Measurements from ENCODE around the gene OSBP2.

The OSBP2 gene

GRCh38 chr22:30856741-30857502, 162.2 kb downstream of the OSBP2 start:
- DNase-seq, result no peak

- DNase-seq, result no peak
These were observed 163.1 kb downstream of the OSBP2 start for GRCh38 chr22:30857791-30858190.

GRCh38 chr22:30858976-30859713, 164.5 kb downstream of the OSBP2 start:
- no peak for DNase-seq

- DNase-seq, result no peak
These were observed 165.0 kb downstream of the OSBP2 start for GRCh38 chr22:30859714-30860095.

- no peak for DNase-seq
These were observed 165.8 kb downstream of the OSBP2 start for GRCh38 chr22:30860176-30861105.

- no peak for DNase-seq
These were observed 166.5 kb downstream of the OSBP2 start for GRCh38 chr22:30861131-30861530.

GRCh38 chr22:30861688-30862552, 167.2 kb downstream of the OSBP2 start:
- DNase-seq, result no peak

GRCh38 chr22:30863081-30863833, 168.6 kb downstream of the OSBP2 start:
- no peak for DNase-seq

GRCh38 chr22:30864441-30865420, 170.1 kb downstream of the OSBP2 start:
- DNase-seq, result no peak

GRCh38 chr22:30865656-30866055, 171.0 kb downstream of the OSBP2 start:
- DNase-seq, result no peak

- no peak for DNase-seq
These were observed 171.5 kb downstream of the OSBP2 start for GRCh38 chr22:30866216-30866615.

GRCh38 chr22:30866811-30867271, 172.2 kb downstream of the OSBP2 start:
- DNase-seq, result no peak

- no peak for DNase-seq
These were observed 173.3 kb downstream of the OSBP2 start for GRCh38 chr22:30867746-30868662.

- DNase-seq, result no peak
These were observed 174.2 kb downstream of the OSBP2 start for GRCh38 chr22:30868663-30869385.

GRCh38 chr22:30869667-30870395, 175.2 kb downstream of the OSBP2 start:
- DNase-seq, result no peak

- DNase-seq, result no peak
These were observed 176.0 kb downstream of the OSBP2 start for GRCh38 chr22:30870451-30871345.

Measured in activated gamma-delta T cell treated with Interleukin-2 at 50 U/mL for 16 hours (primary cell).